Transverse colon (tissue), 4 donors: Measurements from ENCODE around the gene MRPS21.

Source experiments
- EP300 ChIP-seq: sonication (generic); formaldehyde crosslinking; IDR thresholded peaks from one replicate; pipeline ENCODE4 v1.6.1; 2017; ENCODE audit warnings: antibody characterized with exemption, low read depth
- POLR2A ChIP-seq: fragments of 450-650 bp; IDR thresholded peaks from one replicate; pipeline ENCODE4 v1.6.1; 2016; ENCODE audit warnings: antibody characterized with exemption, mild to moderate bottlenecking, moderate library complexity
- POLR2AphosphoS5 ChIP-seq, 3 donors: sonication (generic); formaldehyde crosslinking; IDR thresholded peaks; one replicate each; pipeline ENCODE4 v1.6.1; 2016; ENCODE audit warnings: antibody characterized with exemption in 3 of 3
- TF ChIP-seq, protein P1 (sequence below), 5 experiments: fragments of 200-600 bp in 3 of 5; fragments of 450-650 bp in 2 of 5; sonication (generic) in 3 of 5; IDR thresholded peaks; 1 replicate in 2 of 5; 2 replicates in 3 of 5; pipeline ENCODE4 v1.5.1; 2016 to 2017; ENCODE audit warnings: antibody characterized with exemption in 5 of 5, inconsistent platforms in 3 of 5, mild to moderate bottlenecking in 2 of 5, moderate library complexity in 1 of 5

DNA sequence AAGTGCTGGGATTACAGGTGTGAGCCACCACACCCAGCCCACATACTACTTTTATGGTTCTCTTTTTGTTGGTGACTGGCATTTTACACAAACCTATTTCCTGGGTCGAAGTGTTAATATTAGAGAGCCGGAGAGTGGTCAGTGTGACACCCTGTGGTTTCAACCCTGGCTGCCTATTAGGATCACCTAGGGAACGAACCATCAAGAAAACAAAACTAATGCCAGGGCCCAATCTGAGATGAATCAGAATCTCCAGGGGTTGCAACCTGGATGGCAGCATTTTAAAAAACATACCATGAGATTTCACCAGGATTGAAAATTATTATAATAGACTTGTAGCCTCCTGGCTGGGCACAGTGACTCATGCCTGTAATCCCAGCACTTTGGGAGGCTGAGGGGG is 6.1 kb downstream of the MRPS21 start:
- TF ChIP-seq POLR2A (no peak), POLR2AphosphoS5 (IDR thresholded peaks at IDR 0.05) (no peak), EP300 (no peak)
- TF ChIP-seq, protein P1, sequence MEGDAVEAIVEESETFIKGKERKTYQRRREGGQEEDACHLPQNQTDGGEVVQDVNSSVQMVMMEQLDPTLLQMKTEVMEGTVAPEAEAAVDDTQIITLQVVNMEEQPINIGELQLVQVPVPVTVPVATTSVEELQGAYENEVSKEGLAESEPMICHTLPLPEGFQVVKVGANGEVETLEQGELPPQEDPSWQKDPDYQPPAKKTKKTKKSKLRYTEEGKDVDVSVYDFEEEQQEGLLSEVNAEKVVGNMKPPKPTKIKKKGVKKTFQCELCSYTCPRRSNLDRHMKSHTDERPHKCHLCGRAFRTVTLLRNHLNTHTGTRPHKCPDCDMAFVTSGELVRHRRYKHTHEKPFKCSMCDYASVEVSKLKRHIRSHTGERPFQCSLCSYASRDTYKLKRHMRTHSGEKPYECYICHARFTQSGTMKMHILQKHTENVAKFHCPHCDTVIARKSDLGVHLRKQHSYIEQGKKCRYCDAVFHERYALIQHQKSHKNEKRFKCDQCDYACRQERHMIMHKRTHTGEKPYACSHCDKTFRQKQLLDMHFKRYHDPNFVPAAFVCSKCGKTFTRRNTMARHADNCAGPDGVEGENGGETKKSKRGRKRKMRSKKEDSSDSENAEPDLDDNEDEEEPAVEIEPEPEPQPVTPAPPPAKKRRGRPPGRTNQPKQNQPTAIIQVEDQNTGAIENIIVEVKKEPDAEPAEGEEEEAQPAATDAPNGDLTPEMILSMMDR (IDR thresholded peaks at IDR 0.05) = no peak
